CD4-positive, CD25-positive, alpha-beta regulatory T cell (primary cell): ENCODE measurements around the gene CDC42BPA. TPM values are rescaled to one million over a fixed set of nuclear protein-coding genes. Genes with fewer than 3 reads are reported as not detected.

ENCODE experiments used
- ATAC-seq, 2 donors: fragments of 150-1000 bp; cut with Tn5 transposase; one replicate each; pipeline ENCODE4 v1.10.0; 2021; ENCODE audit warnings: low read depth in 2 of 2, moderate number of reproducible peaks in 2 of 2, moderate library complexity in 1 of 2
- DNase-seq, 3 donors: peaks; one replicate each; pipeline versions ENCODE4 v3.0.0 to v3.0.0-alpha.2; 2012 to 2022; ENCODE audit warnings: mixed read lengths in 1 of 3
- H3K27ac ChIP-seq: one replicate; pipeline ENCODE4 v1.7.0; 2013; ENCODE audit warnings: mild to moderate bottlenecking, low read length; ENCODE audit not compliant: insufficient read depth, poor library complexity, severe bottlenecking
- H3K27me3 ChIP-seq: one replicate; pipeline ENCODE4 v1.7.0; 2013; ENCODE audit warnings: low read length; ENCODE audit not compliant: control insufficient read depth, insufficient read depth
- H3K36me3 ChIP-seq: one replicate; pipeline ENCODE4 v1.7.0; 2013; ENCODE audit warnings: mild to moderate bottlenecking, low read length, moderate library complexity; ENCODE audit not compliant: control insufficient read depth, insufficient read depth
- H3K4me1 ChIP-seq: 2 replicates; pipeline ENCODE4 v1.7.0; 2013; ENCODE audit warnings: mild to moderate bottlenecking, low read length; ENCODE audit not compliant: insufficient read depth, control insufficient read depth, poor library complexity, severe bottlenecking
- H3K4me3 ChIP-seq: one replicate; pipeline ENCODE4 v1.7.0; 2013; ENCODE audit warnings: low read depth, mild to moderate bottlenecking, low read length, moderate library complexity
- H3K9me3 ChIP-seq, 2 experiments: 1 replicate in 1 of 2; 2 replicates in 1 of 2; pipeline ENCODE4 v1.7.0; 2013; ENCODE audit warnings: low read length in 2 of 2, mild to moderate bottlenecking in 1 of 2, moderate library complexity in 1 of 2; ENCODE audit not compliant: control insufficient read depth in 2 of 2
- H3K27ac Mint-ChIP-seq, 3 donors: one replicate each; pipeline ENCODE4 v1.8.0; 2020 to 2022; ENCODE audit warnings: mild to moderate bottlenecking in 3 of 3, mixed read lengths in 3 of 3, moderate library complexity in 2 of 3
- H3K27me3 Mint-ChIP-seq: one replicate; pipeline ENCODE4 v1.8.0; 2022; ENCODE audit warnings: mild to moderate bottlenecking, mixed read lengths
- H3K36me3 Mint-ChIP-seq: one replicate; pipeline ENCODE4 v1.8.0; 2020; ENCODE audit warnings: mixed read lengths
- H3K4me1 Mint-ChIP-seq, 4 donors: one replicate each; pipeline ENCODE4 v1.8.0; 2020 to 2022; ENCODE audit warnings: mixed read lengths in 4 of 4, mild to moderate bottlenecking in 1 of 4
- H3K4me3 Mint-ChIP-seq, 4 donors: one replicate each; pipeline ENCODE4 v1.8.0; 2020 to 2022; ENCODE audit warnings: mild to moderate bottlenecking in 4 of 4, mixed read lengths in 4 of 4, moderate library complexity in 3 of 4
- H3K9me3 Mint-ChIP-seq, 7 donors: one replicate each; pipeline ENCODE4 v1.8.0; 2020 to 2022; ENCODE audit warnings: mixed read lengths in 7 of 7, mild to moderate bottlenecking in 3 of 7, moderate library complexity in 2 of 7
- polyA plus RNA-seq, 4 donors: library from polyadenylated mRNA; unstranded; fragments of 300-500 nt; fragmentation: Illumina TruSeq; gene quantifications; one replicate each; pipeline ENCODE4 v1.2.3, GENCODE V29; 2021
- total RNA-seq: library from RNA; stranded (reverse); gene quantifications from one replicate; pipeline ENCODE4 v1.2.3, GENCODE V29; 2022

CDC42BPA gene
- total and polyA plus RNA-seq, 5 donors from 2014 or later: 0.06 to 1.5 (median 0.63) TPM

- ATAC-seq (no peak), DNase-seq (no peak)
- Mint-ChIP-seq H3K4me1 (no peaks in the 10 kb centered on the region), H3K9me3 (no peaks in the 10 kb centered on the region), H3K27me3 (peaks cover 15% of the 10 kb centered on the region), H3K36me3 (no peaks in the 10 kb centered on the region), H3K27ac (no peak overlapping the region), H3K4me3 (no peak overlapping the region)
- Histone ChIP-seq H3K27me3 (peaks cover 5% of the 10 kb centered on the region), H3K27ac (no peak overlapping the region), H3K4me3 (no peak overlapping the region), H3K36me3 (no peaks in the 10 kb centered on the region), H3K4me1 (no peaks in the 10 kb centered on the region), H3K9me3 (no peaks in the 10 kb centered on the region)
Measured at GRCh38 chr1:227175611-227176010, 142.7 kb downstream of the CDC42BPA start.

GRCh38 chr1:227174164-227174563 lies 144.1 kb downstream of the CDC42BPA start:
- no peaks in the 10 kb centered on the region for H3K9me3 Mint-ChIP-seq
- H3K27me3 Mint-ChIP-seq: peaks cover 18% of the 10 kb centered on the region
- Histone ChIP-seq H3K36me3 (no peaks in the 10 kb centered on the region), H3K9me3 (no peaks in the 10 kb centered on the region), H3K4me1 (no peaks in the 10 kb centered on the region), H3K4me3 (no peak overlapping the region), H3K27me3 (peaks cover 5% of the 10 kb centered on the region), H3K27ac (no peak overlapping the region)
- ATAC-seq (no peak), DNase-seq (no peak)
- no peaks in the 10 kb centered on the region for H3K36me3 Mint-ChIP-seq
- H3K4me3 Mint-ChIP-seq: no peak overlapping the region
- H3K4me1 Mint-ChIP-seq: no peaks in the 10 kb centered on the region
- H3K27ac Mint-ChIP-seq: no peak overlapping the region

- Mint-ChIP-seq H3K4me1 (no peaks in the 10 kb centered on the region), H3K36me3 (no peaks in the 10 kb centered on the region), H3K27ac (no peak overlapping the region), H3K27me3 (peaks cover 10% of the 10 kb centered on the region), H3K9me3 (no peaks in the 10 kb centered on the region), H3K4me3 (no peak overlapping the region)
- no peaks in the 10 kb centered on the region for H3K36me3 ChIP-seq
- H3K4me3 ChIP-seq: no peak overlapping the region
- H3K4me1 ChIP-seq: no peaks in the 10 kb centered on the region
- ATAC-seq (no peak), DNase-seq (no peak)
- peaks cover 2% of the 10 kb centered on the region for H3K27me3 ChIP-seq
- H3K9me3 ChIP-seq: no peaks in the 10 kb centered on the region
- H3K27ac ChIP-seq: no peak overlapping the region
Measured at GRCh38 chr1:227170361-227171166, 147.7 kb downstream of the CDC42BPA start.

DNA sequence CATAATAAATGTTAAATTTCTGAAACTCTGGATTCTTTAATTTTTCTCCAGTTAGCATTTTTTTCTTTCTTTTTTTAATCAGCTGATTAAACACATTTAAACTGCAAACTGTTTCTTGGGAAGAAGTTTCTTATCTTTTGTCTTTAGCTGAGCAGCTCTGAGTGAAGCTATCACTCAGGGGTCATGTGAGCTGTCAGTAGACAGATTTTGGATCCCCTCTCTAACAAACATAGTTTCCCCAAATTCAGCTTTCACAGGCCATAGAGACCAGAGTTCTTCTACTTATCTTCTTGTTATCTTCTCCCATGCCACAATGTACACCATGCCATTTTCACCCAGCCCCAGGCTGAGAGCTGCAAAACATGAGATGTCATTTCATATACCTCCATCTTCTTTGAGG lies 148.9 kb downstream of the CDC42BPA start:
- Mint-ChIP-seq H3K27ac (no peak overlapping the region), H3K4me3 (no peak overlapping the region), H3K4me1 (no peaks in the 10 kb centered on the region), H3K9me3 (no peaks in the 10 kb centered on the region), H3K27me3 (peaks cover 10% of the 10 kb centered on the region), H3K36me3 (no peaks in the 10 kb centered on the region)
- no peak for DNase-seq
- ATAC-seq: no peak
- Histone ChIP-seq H3K36me3 (no peaks in the 10 kb centered on the region), H3K4me1 (no peaks in the 10 kb centered on the region), H3K9me3 (no peaks in the 10 kb centered on the region), H3K27me3 (peaks cover 2% of the 10 kb centered on the region), H3K4me3 (no peak overlapping the region), H3K27ac (no peak overlapping the region)

DNA sequence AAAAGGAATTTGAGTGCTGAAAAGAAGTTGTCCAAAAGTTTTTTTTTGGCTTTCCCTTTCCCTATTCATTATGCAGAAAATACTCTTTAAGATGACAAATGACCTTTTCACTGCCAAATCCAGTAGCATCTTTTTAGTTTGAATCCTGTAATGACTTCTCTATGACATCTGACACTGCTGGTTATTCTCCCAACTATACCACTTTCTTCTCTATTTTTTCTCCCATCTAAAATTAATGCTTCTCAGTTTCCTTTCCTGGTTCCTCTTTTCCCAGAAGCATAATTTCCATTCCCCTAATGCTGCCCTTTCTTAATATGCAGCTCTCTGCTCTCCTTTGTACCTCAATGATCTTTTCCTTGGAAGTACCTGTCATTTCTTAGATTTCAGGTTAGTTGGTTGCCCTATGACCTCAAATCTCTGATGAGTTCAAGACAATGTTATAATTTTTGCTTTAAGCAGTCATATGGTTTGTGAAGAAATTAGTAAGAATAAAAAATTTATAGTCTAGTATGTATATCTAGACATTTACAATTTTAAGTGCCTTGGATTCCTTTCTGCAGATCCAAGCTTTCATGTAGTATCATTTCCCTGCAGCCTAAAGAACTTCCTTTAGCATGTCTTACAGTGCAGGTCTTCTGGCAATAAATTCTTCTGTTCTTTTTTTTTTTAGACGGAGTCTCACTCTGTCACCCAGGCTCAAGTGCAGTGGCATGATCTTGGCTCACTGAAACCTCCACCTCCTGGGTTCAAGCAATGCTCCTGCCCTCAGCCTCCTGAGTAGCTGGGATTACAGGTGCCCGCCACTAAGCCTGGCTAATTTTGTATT lies 150.8 kb downstream of the CDC42BPA start:
- no peaks in the 10 kb centered on the region for H3K36me3 Mint-ChIP-seq
- no peaks in the 10 kb centered on the region for H3K9me3 Mint-ChIP-seq
- H3K4me1 Mint-ChIP-seq: no peaks in the 10 kb centered on the region

DNA sequence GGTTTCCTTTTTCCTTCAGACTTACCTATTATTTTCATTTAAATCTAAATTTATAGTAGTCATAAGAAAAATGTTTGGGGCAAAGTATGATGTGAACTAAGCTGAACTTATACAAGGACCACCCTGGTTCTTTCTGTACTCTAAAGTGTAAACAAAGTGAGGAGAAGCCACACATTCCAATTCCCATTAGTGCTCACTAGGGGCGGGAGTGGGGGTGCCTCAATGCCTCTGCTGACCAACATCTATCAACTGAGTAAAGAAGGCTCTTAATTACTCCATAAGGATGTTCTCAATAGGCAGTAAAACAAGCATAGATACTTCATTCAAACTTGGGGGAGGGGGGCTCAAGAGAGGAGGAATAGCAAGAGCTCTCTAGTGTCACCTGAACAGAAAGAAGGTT lies 151.7 kb downstream of the CDC42BPA start:
- no peaks in the 10 kb centered on the region for H3K9me3 Mint-ChIP-seq
- no peaks in the 10 kb centered on the region for H3K36me3 Mint-ChIP-seq
- DNase-seq (no peak), ATAC-seq (no peak)
- peaks cover 10% of the 10 kb centered on the region for H3K27me3 Mint-ChIP-seq
- peaks cover 2% of the 10 kb centered on the region for H3K27me3 ChIP-seq
- H3K4me1 ChIP-seq: no peaks in the 10 kb centered on the region
- H3K27ac Mint-ChIP-seq: no peak overlapping the region
- no peaks in the 10 kb centered on the region for H3K4me1 Mint-ChIP-seq
- no peaks in the 10 kb centered on the region for H3K36me3 ChIP-seq
- H3K9me3 ChIP-seq: no peaks in the 10 kb centered on the region
- H3K4me3 ChIP-seq: no peak overlapping the region
- no peak overlapping the region for H3K27ac ChIP-seq
- H3K4me3 Mint-ChIP-seq: no peak overlapping the region

More for the DNA sequence above, 150.8 kb downstream of the CDC42BPA start:
- ATAC-seq: no peak
- DNase-seq: no peak
- no peaks in the 10 kb centered on the region for H3K4me1 ChIP-seq
- H3K27me3 ChIP-seq: peaks cover 2% of the 10 kb centered on the region
- no peaks in the 10 kb centered on the region for H3K36me3 ChIP-seq
- H3K27ac Mint-ChIP-seq: no peak overlapping the region
- H3K9me3 ChIP-seq: no peaks in the 10 kb centered on the region
- no peak overlapping the region for H3K27ac ChIP-seq
- peaks cover 10% of the 10 kb centered on the region for H3K27me3 Mint-ChIP-seq
- no peak overlapping the region for H3K4me3 Mint-ChIP-seq
- H3K4me3 ChIP-seq: no peak overlapping the region

DNA sequence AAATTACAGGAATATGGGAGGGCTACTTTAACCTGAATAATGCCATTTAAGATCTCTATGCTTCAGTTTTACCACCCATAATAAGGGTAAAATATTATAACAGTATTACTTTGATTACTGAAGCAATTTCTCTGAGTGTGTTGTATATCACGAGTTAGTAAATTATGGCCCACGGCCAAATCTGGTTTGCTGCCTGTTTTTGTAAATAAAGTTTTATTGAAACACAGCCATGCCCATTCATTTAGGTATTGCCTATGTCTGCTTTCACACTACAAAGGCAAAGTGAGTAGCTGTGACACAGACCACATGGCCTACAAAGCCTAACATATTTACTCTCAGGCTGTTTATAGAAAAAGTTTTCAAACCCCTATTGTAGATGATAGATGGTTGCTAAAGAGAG lies 156.8 kb downstream of the CDC42BPA start:
- H3K4me1 ChIP-seq: no peaks in the 10 kb centered on the region
- Mint-ChIP-seq H3K36me3 (no peaks in the 10 kb centered on the region), H3K9me3 (no peaks in the 10 kb centered on the region), H3K27me3 (peaks cover 6% of the 10 kb centered on the region), H3K4me1 (no peaks in the 10 kb centered on the region), H3K4me3 (no peak overlapping the region), H3K27ac (no peak overlapping the region)
- H3K27ac ChIP-seq: no peak overlapping the region
- no peaks in the 10 kb centered on the region for H3K9me3 ChIP-seq
- DNase-seq (no peak), ATAC-seq (no peak)
- H3K36me3 ChIP-seq: no peaks in the 10 kb centered on the region
- peaks cover 4% of the 10 kb centered on the region for H3K27me3 ChIP-seq
- no peak overlapping the region for H3K4me3 ChIP-seq
